ENCODE measurements around the gene ASIC1. TPM values are rescaled to one million over a fixed set of nuclear protein-coding genes. Genes with fewer than 3 reads are reported as not detected.

Gene ASIC1
- total and polyA plus RNA-seq, 2 of the 4 experiments (the other 2 are of a cell fraction), result 1.6 to 9.9 TPM

DNA sequence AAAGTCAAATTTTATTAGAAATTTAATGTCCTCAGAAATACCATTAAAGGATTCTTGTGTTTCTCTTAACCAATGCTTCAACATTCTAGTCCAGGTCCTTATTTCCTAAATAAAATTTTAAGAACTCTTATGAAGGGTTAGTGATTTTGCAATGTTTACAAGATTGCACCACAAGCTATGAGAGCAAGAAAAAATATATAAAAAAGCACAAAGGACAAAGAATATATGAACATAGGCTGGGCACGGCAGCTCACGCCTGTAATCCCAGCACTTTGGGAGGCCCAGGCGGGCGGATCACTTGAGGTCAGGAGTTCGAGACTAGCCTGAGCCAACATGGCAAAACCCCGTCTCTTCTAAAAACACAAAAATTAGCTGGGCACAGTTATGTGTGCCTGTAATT, 39.8 kb upstream of the ASIC1 start:
- TF ChIP-seq CEBPB (IDR thresholded peaks at IDR 0.05; ENCODE audit: low read depth, low read length) (peak; percentile 88), USF2 (IDR thresholded peaks at IDR 0.05; ENCODE audit: low read depth, low read length) (no peak)
- dilution Hi-C loops (cut with HindIII; ENCODE audit: low sequenced_read_pairs, unreplicated experiment) (no loop called here), in situ Hi-C loops (cut with MboI; ENCODE audit: low sequenced_read_pairs) (no loop called here), intact Hi-C loops (cut with micrococcal nuclease) (no loop called here)
- Histone ChIP-seq H3K14ac (replicated peaks; ENCODE audit: low read depth, low read length) (no peak overlapping the region; the same call in 1 of the 2 replicates), H3K27ac (ENCODE audit: insufficient read depth, low read length) (peak overlapping the region; percentile 91), H3K9me3 (ENCODE audit: control insufficient read depth, insufficient read depth, low read length) (no peaks in the 10 kb centered on the region), H3K4me1 (ENCODE audit: control insufficient read depth, insufficient read depth, low read length) (peaks cover 6% of the 10 kb centered on the region), H3K27me3 (ENCODE audit: control insufficient read depth, insufficient read depth, low read length) (no peaks in the 10 kb centered on the region), H2AFZ (replicated peaks; ENCODE audit: low read length, poor library complexity) (no peak overlapping the region), H3K9ac (ENCODE audit: low read depth, low read length) (peak overlapping the region; percentile 67), H2AK5ac (ENCODE audit: low read depth, low read length) (peak overlapping the region; percentile 65; the same call in 1 of the 2 replicates), H3K4me2 (ENCODE audit: low read depth, low read length) (peak overlapping the region; percentile 58), H3K9me1 (ENCODE audit: insufficient read depth, low read length) (peaks cover 4% of the 10 kb centered on the region; the same call in 1 of the 2 replicates), H2BK120ac (ENCODE audit: low read depth, low read length) (peak overlapping the region; percentile 38; the same call in 1 of the 2 replicates), H3K4me3 (ENCODE audit: insufficient read depth, low read depth, low read length) (no peak overlapping the region), H4K91ac (ENCODE audit: insufficient read depth, low read depth, low read length) (no peak overlapping the region; the same call in 1 of the 2 replicates), H3K4ac (ENCODE audit: low read depth, low read length) (no peak overlapping the region), H2AK9ac (replicated peaks; ENCODE audit: low read depth, low read length, poor library complexity) (peak overlapping the region; percentile 17), H3K23ac (ENCODE audit: low read depth, low read length) (no peak overlapping the region), H3K36me3 (ENCODE audit: control insufficient read depth, insufficient read depth, low read length) (0 out of 2 replicates have a peak, but pooled peaks cover 3% of the 10 kb centered on the region), H4K20me1 (ENCODE audit: insufficient read depth, low read length) (no peaks in the 10 kb centered on the region; the same call in none of the 2 replicates), H3K56ac (ENCODE audit: extremely low read depth, insufficient read depth, low read length) (peak overlapping the region; percentile 28), H2BK15ac (ENCODE audit: low read depth, low read length) (no peak overlapping the region), H2BK20ac (ENCODE audit: low read depth, low read length) (0 out of 2 replicates have a peak overlapping the region, but pooled peaks have one; percentile 20), H2BK5ac (ENCODE audit: low read depth, low read length, poor library complexity, severe bottlenecking) (peak overlapping the region; percentile 84), H4K8ac (ENCODE audit: low read depth in 2 of 2, low read length in 2 of 2) (peak overlapping the region; percentile 47 to 84; a peak in 3 of 4 replicates), H3K18ac (ENCODE audit: low read depth, low read length) (peak overlapping the region; percentile 67), H3K79me1 (ENCODE audit: low read depth in 1 of 2, low read length in 2 of 2) (peaks cover 15 to 40% of the 10 kb centered on the region in 2 experiments), H4K5ac (ENCODE audit: low read depth, low read length) (peak overlapping the region; percentile 85)
- no TSS peak for BruUV-seq (replicated peaks)
- POLR2A ChIA-PET (ENCODE audit: unreplicated experiment), result interaction anchor here (1.0 kb wide), 1 partner anchor 8 kb away, joined by 5 read pairs; the partner anchor contains the start of gene RACGAP1
- DNase-seq (peak; percentile 61), ATAC-seq (ENCODE audit: low read depth) (peak; percentile 53)
- CTCF ChIA-PET, result interaction anchor here (0.9 to 3.3 kb wide), 3 partner anchors 21 to 253 kb away, joined by 3 to 12 read pairs (median 3); no protein-coding TSS in a partner anchor
- WGBS, 2 experiments (ENCODE audit: extremely low coverage in 2 of 2, insufficient read length in 1 of 2), result 62% methylated on average over 4 of the region's 6 CpGs; no CpG with 5 or more reads in 1 of the 2 experiments

All from IMR-90 (cell line).